G401.6 (cell line): ENCODE measurements around the gene GRIN3A.
"Not testable (repeated sequence)": the region's sequence is repeated elsewhere in the genome, so short reads cannot be mapped to it uniquely, and the experiment has no call there.

Experiments used
- FAIRE-seq: peaks from 2 replicates; lab custom pipeline; 2012; peaks lifted over from hg19 to GRCh38; lab: Jason Lieb, UNC

GRIN3A gene

DNA sequence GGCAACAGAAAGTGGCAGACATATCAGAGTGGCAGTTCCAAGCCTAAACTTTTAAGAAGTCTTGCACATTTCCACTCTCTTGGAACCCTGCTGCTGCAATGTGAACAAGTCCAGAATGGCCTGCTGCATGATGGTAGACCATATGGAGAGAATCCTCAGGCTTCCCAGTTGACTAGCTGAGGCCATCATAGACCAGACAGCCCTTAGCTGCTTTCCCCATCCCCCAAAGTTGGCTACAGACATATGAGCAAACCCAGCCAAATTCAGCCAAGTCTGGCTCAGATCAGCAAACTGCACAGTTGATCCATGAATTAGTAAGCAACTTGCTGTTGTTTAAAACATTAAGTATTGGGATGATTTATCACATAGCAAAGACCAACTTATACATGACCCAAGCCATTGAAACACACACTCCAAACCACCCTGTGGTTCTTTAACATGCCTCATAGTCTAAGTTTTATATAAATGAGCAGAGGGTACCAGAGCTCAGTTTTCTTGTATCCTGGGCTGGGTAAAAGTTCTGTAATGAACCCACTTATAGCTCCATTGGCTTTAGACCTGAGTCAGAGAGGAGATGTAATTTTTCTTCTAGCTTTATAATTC is 163.6 kb downstream of the GRIN3A start:
- FAIRE-seq: no peak

DNA sequence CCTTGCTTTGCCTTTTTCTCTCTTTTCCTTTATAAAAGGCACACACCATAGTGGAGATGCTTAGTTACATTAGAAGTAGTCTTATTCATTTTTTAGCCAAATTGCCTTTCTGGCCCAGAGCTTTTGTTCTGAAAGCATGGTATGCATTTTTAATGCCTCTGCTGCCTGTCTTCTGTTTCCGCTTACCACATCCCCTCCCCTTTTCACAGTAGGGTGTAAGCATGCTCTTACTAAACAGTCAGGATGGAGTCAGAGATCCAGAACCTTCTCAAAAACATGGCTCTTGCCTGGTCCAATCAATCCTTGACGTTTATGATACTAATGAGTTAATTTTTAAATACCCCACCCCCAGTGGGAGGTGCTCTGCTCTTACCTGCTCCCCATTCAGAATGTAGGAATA is 166.1 kb downstream of the GRIN3A start:
- FAIRE-seq: no peak

DNA sequence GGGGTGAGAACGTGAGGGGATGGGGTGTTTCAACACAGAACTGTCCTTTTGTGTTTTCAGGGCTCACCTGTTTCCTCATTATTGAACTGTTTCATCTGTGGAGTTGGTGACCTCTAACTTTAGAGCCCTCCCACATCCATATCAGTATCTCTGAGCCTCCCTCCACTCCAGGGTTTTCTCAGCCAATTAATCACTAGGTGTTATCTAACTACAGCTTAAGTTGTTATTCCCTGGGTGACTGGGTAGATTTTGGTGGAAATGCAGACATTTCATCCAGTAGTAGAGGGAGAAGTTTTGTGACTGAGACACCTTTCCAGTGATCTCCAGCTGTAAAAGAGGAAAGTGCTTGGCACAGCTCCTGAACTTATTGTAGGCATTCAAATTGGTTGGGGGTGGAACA is 167.3 kb downstream of the GRIN3A start:
- FAIRE-seq: no peak

DNA sequence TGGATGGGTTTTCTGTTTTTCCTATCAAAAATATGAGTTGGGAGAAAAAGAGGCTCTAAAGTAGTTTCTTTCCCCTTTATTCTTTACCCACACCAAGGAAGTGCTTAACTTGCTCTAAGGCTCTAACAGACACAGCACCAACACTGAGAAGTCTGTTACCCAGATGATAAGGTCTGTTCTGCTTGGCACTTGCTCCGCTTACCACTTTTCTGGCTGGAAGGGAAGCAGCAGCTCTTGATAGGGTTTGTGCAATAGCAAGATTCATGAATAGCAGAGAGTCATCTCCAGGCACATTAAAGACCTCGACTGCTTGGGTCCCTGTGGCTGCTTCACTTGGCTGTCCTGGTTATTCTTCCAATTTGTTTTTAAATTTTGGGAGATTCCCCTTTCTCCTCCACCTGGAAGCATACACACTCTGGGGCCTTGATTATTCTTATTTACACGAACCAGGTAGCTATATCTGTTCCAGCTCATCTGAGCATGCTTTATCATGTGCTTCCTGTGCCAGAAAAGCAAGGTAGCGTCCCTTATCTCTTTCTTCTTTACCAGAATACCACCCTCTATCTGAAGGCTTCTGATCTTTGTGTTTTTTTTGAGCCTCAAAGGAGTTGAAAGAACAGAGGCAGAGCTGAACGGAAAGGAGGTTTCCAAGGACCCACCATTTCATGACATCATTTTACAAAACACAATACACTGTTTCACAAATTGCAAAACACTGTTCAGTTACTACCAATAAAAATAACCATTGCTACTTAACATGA is 168.5 kb downstream of the GRIN3A start:
- FAIRE-seq: no peak

DNA sequence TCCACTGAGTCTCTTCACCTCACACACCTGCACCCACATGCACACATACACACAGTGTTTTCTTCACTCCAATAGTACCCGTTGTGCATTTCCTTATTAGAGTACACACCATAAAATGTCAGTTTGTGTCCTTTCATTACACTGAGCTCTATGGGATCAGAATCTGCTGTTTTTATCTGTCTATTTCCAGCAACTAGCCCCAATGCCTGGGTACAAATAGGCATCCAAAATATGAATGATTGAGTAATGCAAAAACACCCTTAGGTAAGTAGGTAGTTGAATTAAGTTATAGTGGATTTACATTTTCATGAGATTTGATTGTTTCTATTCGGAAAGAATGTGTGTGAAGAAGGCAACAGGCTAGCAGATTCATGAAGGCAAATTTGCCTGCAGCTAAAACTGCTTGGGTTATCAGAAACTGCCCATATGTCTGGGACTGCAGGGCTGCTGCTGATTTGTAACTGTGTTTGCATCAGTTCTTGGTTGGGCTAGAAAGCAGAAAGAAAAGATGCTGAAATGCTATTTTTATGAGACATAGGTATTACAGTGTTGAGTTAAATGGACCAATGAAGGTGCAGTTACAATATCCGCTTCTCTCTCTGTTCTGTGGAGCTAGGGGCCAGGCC is 170.6 kb downstream of the GRIN3A start:
- no peak for FAIRE-seq

DNA sequence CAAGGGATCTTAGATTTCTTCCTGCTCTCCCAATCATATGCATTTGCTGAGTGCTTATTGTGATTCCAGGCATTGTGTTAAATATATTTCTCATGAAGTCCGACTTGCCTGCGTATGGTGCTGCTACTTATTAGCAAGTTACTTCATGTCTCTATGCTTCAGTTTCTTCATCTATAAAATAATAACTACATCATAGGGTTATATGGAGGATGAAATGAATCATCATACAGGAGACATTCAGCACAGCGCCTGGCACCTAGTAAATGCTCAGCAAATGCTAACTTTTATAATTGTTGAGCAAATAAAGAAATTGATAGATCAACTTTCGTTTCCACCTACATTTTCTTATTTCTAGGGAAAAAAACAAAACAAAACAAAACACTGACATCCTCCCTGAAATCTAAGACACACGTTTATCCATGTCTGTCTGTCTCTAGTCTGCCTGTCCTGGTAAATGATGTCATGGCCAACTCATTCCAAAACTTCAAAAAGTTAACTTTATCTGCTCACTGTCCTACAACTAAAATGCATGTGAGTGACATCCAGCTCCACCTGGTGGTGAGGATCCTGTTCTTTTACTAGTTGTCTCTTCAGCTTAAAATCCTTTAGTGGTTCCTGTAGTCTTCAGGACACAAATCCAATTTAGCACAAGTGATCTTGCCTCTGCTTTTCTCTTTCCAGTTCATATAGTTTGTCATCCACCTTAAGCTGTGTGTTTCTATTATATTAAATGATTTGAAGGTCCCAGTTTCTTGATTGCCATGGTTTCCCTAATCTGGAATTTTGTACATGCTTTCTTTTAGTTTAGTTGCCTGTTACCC is 171.3 kb downstream of the GRIN3A start:
- no peak for FAIRE-seq

DNA sequence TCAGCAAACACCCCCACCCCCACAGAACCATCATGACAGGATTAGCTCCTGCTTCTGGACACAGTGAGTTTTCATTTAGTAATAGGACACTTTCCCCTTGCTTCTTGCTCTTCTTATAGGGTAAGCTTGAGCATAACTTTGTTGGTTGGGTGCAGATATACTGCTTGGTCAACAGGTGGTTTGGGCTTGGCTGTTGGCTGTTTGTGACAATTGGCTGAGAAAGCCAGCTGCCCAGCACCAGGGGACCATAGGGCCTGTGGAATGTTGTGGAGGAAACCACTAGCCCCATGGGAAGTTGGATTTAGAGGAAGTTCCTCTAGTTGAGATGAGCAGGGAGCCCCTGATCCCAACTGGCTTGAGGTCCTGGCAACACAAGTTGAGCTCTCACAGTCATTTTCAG is 174.2 kb downstream of the GRIN3A start:
- FAIRE-seq: no peak

DNA sequence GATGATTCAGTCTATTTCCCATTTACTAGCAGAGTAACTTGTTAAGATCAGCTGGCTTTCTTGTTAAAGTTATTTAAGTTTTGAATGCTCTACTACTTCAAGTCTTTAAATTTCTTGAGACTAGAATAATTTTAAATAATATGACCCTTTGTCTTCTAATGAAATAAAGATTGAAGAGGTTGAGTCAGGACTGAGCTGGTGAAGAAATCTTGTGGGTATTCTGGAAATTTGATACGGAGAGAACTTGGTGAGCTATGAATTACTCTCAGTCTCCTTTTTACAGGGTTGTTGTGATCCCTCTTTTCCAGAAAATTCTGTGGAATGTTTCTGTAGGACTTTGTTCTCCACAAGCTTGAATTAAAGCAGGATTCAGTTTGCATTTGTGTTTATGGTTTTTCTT is 175.5 kb downstream of the GRIN3A start:
- no peak for FAIRE-seq

DNA sequence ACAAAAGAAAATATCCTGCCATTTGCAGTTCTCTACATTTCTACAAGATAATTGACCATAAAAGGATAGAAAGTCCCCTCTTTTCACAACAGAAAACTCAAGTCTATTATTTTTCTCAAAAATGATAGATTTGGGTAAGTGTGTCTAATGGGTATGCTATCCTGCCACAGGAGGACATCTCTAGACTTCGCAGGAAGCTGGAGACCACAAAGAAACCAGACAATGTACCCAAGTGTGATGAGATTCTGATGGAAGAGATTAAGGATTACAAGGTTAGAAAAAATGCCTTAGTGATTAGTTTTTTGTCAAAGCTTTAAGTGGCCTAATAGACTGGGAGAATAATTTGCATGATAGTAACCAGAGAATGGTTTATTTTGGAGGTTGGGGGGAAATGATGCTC is 176.7 kb downstream of the GRIN3A start:
- FAIRE-seq: no peak

DNA sequence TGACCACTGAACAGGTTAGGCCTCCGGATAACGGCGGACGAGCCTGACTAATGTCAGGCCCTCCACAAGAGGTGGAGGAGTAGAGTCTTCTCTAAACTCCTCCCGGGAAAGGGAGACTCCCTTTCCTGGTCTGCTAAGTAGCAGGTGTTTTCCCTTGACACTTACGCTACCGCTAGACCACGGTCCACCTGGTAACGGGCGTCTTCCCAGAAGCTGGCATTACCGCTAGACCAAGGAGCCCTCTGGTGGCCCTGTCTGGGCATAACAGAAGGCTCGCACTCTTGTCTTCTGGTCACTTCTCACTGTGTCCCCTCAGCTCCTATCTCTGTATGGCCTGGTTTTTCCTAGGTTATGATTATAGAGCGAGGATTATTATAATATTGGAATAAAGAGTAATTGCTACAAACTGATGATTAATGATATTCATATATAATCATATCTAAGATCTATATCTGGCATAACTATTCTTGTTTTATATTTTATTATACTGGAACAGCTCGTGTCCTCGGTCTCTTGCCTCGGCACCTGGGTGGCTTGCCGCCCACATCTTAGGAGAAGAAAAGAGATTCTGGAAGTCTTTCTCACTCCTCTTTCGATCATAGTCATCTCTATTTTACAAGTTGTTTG is 188.9 kb downstream of the GRIN3A start:
- not testable (repeated sequence) for FAIRE-seq

DNA sequence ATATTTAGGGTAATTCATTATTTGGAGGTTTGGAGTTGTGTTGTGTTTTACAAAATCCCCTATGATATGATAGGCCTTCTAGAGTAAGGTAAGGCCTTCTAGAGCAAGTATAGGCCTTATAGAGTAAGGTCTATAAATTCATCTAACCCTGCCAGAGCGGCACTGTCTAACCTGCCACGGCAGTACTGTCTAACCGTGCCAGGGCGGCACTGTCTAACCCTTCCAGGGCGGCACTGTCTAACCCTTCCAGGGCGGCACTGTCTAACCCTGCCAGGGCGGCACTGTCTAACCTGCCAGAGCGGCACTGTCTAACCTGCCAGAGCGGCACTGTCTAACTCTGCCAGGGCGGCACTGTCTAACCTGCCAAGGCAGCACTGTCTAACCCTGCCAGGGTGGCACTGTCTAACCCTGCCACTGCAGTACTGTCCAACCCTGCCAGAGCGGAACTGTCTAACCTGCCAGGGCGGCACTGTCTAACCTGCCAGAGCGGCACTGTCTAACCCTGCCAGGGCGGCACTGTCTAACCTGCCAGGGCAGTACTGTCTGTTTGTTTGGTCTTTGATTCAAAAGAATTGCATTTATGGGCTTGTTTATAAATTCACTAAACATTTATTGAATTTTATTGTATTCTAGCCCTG is 195.2 kb downstream of the GRIN3A start:
- no peak for FAIRE-seq

DNA sequence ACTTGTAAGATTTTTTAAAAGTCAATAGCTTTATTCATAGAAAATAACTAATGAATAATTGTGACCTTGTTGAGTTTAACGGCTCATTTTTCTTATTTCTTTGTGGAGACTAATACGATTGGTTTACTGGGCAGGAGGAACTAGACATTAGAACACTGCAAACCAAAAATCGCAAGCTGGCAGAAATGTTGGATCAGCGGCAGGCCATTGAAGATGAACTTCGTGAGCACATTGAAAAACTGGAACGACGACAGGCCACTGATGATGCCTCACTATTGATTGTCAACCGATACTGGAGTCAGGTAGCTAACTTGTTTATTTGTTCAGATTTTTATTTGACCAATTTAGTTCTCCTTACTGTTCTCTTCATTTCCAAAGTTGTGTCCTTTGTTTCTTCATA is 198.4 kb downstream of the GRIN3A start:
- no peak for FAIRE-seq

DNA sequence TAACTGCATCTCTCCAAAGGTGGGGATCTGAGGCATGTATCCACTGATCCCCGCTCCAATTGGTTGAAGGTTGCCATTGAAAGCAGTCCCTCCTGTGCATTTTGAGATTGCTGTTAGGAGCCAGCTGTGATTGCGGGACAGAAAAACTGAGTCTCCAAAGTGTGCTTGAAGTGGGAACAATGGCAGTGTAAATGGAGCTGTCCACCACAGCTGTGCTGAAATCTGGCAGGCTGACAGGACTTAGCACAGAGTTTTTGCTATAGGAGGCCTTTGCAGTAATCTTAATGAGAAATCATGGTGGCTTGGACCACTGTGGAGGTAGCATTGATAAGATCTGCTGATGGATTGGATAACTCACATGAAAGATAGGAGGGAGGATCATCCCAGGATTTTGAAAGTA is 201.5 kb downstream of the GRIN3A start:
- no peak for FAIRE-seq

DNA sequence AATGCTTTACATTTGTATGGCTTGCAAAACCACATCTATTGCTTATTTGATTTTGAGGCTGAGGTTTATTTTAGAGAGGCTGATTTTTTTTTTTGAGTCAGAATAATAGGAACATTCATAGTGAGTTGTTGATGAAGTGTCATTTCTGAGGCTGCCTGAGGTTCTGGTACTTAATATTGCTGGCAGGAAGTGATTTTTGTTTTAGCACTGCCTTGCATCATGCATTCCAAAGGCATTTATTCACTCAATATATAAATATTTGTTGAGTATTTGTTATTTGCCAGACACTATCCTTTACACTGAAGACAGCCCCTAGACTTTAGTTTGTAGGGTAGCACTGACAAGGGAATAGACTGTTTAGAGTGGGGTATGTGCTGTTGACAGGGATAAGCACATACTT is 202.1 kb downstream of the GRIN3A start:
- no peak for FAIRE-seq

DNA sequence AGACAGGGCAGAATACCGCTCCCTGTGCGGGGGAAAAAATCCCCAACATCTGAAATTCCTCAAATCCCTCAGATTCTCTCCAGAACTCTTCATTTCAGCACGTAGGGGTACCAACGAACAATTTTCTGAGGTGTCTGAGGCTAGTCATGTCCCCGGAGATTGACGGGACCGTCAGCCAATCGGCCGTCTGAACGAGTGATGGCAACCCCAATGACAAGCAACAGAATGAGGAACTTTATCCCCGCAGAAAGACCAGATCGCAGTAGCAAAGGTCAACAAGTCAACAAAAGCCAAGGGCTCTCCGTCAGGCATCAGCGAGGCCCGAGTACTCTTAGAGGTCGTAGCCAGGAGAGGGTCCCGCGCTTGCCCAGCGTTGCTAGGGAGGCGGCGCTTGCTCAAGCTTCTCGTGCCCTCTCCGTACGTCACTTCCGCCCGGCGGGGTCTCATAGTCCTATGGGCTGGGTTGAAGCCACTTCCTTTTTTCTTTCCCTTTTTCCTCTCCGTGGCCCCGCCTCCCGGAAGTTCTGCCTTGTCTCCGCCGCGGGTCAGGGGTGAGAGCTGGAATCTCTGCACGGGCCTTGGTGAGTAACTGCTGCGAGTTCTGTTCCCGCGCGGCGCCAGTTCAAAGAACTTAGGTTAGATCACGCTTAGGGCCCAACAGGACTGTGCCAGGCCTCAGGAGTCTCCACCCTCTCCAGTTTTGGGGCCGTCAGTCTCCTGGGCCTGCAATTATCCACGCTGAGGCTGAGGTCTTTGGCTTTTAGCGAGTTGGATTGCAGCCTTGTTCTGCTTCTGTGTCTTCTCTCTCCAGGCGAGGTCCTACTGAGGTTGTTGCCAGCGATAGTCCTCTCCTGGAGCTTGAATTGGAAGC is 204.9 kb downstream of the GRIN3A start, which contains the start of gene RNF20:
TSS of gene RNF20 (plus strand) at position 520 of the 871 bp plus-strand sequence. CDS start 1,571 bp downstream, outside the sequence.
- FAIRE-seq: peak; percentile 91

DNA sequence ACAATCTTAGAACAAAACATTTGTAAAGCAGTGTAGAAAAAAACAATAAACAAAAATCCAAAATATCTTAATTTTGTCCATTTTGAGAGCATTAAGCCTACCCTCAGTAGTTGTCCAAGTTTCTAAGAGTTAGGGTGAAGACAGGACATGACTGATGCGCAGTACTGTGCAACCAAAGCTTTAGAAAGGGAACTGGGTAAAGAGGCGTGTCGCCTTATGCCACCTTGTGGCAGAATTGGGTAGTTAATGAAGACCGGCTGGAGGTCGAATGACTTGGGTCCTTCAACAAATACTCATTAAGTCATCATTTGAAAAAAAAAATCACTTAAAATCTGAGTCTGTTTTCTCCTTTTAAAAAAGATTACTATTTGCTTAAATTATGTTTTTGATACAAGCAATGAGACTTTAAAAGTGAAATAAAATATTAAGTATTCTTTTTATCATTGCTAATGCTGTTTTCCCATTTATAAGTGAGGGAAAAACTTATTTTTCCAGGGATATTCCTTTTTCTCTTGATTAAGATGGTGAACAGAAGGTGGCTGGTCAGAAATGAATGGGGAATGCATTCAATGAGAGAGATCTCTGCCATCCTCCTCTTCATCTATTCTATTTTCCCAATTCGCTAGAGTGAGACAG is 208.3 kb downstream of the GRIN3A start:
- FAIRE-seq: peak; percentile 90

DNA sequence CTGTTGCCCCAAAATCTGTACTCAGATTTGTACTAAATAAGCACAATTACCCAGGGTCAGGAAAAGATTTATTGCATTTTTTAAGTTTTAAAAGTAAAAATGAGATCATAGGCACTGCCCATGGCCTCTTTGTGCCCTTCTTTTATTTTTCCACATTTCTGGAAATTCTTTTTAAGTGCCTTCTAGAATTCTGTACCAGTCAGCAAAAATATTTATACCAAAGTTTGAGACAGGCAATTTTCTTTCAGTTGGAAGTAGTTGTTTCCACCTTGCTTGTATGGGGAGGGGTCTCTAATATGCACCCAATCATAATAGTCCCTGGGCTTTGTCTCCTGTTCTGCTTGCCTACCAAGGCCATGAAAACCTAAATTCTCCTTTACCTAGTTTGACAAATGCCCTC is 210.4 kb downstream of the GRIN3A start:
- FAIRE-seq: no peak

DNA sequence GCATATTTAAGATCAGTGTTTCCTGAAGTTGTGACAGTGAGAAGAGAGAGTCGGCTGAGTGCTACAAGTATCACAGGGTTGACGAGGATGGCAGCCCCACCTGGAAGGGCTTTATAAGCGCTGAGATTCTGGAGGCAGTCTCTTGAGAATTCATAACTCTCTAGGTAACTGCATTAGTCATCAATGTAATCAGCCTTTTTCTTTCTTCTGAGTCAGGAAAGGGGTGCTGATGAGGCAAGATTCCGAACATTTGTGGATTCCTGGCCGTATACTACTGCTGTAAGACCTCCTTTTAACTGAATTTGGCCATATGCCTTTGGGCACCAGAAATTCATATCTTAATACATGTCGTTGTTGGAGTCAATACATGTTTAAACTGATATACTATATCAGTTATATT is 211.4 kb downstream of the GRIN3A start:
- FAIRE-seq: no peak

DNA sequence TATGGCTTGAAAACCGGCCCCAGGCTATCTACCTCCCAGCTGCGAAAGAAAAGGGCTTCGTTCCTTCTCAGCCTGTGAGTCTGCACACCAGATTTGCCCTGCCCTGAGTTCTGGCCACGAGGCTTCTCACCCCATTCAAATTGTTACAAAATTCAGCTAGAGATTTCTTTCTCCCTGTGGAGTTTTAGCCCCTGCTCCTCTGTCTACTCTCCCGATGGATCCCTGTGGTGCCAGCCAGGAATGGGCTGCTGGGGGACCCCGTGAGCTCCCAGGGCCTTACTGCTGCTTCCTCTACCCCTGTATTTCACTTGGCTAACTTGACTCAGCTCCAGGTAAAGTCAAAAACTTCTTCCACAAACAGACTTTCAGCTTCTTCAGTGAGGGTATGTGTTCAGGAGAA is 214.1 kb downstream of the GRIN3A start:
- no peak for FAIRE-seq
